SH-SY5Y (cell line): ENCODE data around the gene BLCAP.

Experiments used
- GATA2 ChIP-seq: IDR thresholded peaks from 2 replicates; pipeline ENCODE4 v1.6.1; 2011; ENCODE audit warnings: mild to moderate bottlenecking, low read depth, low read length
- GATA3 ChIP-seq: IDR thresholded peaks from 2 replicates; pipeline ENCODE4 v1.6.1; 2011; ENCODE audit warnings: low read depth, mild to moderate bottlenecking, low read length, moderate library complexity

GRCh38 chr20:37559312-37560027 is 31.8 kb upstream of the BLCAP start:
- TF ChIP-seq GATA2 (no peak), GATA3 (no peak)
